ENCODE data around the gene CAMTA1.

Gene CAMTA1

DNA sequence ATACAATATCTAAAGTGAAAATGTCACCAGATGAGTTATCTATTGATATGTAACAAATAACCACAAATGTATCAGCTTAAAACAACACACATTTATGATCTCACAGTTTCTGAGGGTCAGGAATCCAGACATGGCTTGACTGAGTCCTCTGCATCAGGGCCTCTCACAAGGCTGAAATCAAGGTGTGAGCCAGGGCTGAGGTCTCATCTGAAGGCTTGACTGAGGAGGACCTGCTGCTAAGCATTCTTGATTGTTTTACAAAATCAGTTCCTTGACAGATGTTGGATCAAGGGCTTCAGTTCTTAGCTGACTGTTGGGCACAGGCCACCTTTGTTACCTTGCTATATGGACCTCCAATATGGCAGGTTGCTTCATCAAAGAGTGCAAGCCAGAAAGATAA, 483.7 kb downstream of the CAMTA1 start:
- Histone ChIP-seq H3K27me3 (replicated peaks; ENCODE audit: insufficient read depth, low read length) (peaks cover 81% of the 10 kb centered on the region), H3K79me2 (ENCODE audit: low read length) (no peaks in the 10 kb centered on the region), H3K4me3 (ENCODE audit: low read length) (no peak overlapping the region), H3K9me2 (replicated peaks; ENCODE audit: insufficient read depth, low read length) (no peaks in the 10 kb centered on the region), H3K9ac (ENCODE audit: low read length) (no peak overlapping the region), H3K9me3 (replicated peaks; ENCODE audit: insufficient read depth, low read length) (no peaks in the 10 kb centered on the region), H3K4me2 (ENCODE audit: low read depth, low read length) (no peak overlapping the region), H3F3A (ENCODE audit: insufficient read depth, low read length) (no peaks in the 10 kb centered on the region), H2AFZ (ENCODE audit: low read length) (no peak overlapping the region), H3K27ac (ENCODE audit: low read length) (no peak overlapping the region), H4K20me1 (ENCODE audit: insufficient read depth, low read length) (no peaks in the 10 kb centered on the region), H3K36me3 (replicated peaks; ENCODE audit: insufficient read depth, low read length) (no peaks in the 10 kb centered on the region), H3K4me1 (ENCODE audit: low read length) (no peaks in the 10 kb centered on the region)
- TF ChIP-seq EZH2phosphoT487 (IDR thresholded peaks at IDR 0.05; ENCODE audit: low read length) (no peak), EZH2 (optimal IDR thresholded peaks at IDR 0.05; ENCODE audit: low read depth, low read length) (no peak)
- TF ChIP-seq, protein P1, sequence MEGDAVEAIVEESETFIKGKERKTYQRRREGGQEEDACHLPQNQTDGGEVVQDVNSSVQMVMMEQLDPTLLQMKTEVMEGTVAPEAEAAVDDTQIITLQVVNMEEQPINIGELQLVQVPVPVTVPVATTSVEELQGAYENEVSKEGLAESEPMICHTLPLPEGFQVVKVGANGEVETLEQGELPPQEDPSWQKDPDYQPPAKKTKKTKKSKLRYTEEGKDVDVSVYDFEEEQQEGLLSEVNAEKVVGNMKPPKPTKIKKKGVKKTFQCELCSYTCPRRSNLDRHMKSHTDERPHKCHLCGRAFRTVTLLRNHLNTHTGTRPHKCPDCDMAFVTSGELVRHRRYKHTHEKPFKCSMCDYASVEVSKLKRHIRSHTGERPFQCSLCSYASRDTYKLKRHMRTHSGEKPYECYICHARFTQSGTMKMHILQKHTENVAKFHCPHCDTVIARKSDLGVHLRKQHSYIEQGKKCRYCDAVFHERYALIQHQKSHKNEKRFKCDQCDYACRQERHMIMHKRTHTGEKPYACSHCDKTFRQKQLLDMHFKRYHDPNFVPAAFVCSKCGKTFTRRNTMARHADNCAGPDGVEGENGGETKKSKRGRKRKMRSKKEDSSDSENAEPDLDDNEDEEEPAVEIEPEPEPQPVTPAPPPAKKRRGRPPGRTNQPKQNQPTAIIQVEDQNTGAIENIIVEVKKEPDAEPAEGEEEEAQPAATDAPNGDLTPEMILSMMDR (IDR thresholded peaks at IDR 0.05; ENCODE audit: low read length), result no peak
- no peak for DNase-seq

GRCh38 chr1:7269525-7269924, 484.3 kb downstream of the CAMTA1 start:
- DNase-seq, result no peak
- Histone ChIP-seq H2AFZ (ENCODE audit: low read length) (no peak overlapping the region), H4K20me1 (ENCODE audit: insufficient read depth, low read length) (no peaks in the 10 kb centered on the region), H3K79me2 (ENCODE audit: low read length) (no peaks in the 10 kb centered on the region), H3K9me2 (replicated peaks; ENCODE audit: insufficient read depth, low read length) (no peaks in the 10 kb centered on the region), H3K36me3 (replicated peaks; ENCODE audit: insufficient read depth, low read length) (no peaks in the 10 kb centered on the region), H3K27ac (ENCODE audit: low read length) (no peak overlapping the region), H3F3A (ENCODE audit: insufficient read depth, low read length) (no peaks in the 10 kb centered on the region), H3K27me3 (replicated peaks; ENCODE audit: insufficient read depth, low read length) (peaks cover 81% of the 10 kb centered on the region), H3K9me3 (replicated peaks; ENCODE audit: insufficient read depth, low read length) (no peaks in the 10 kb centered on the region), H3K4me1 (ENCODE audit: low read length) (no peaks in the 10 kb centered on the region), H3K4me2 (ENCODE audit: low read depth, low read length) (no peak overlapping the region), H3K4me3 (ENCODE audit: low read length) (no peak overlapping the region), H3K9ac (ENCODE audit: low read length) (no peak overlapping the region)
- TF ChIP-seq EZH2phosphoT487 (IDR thresholded peaks at IDR 0.05; ENCODE audit: low read length) (no peak), EZH2 (optimal IDR thresholded peaks at IDR 0.05; ENCODE audit: low read depth, low read length) (no peak)
- TF ChIP-seq, protein P1 (IDR thresholded peaks at IDR 0.05; ENCODE audit: low read length), result no peak

DNA sequence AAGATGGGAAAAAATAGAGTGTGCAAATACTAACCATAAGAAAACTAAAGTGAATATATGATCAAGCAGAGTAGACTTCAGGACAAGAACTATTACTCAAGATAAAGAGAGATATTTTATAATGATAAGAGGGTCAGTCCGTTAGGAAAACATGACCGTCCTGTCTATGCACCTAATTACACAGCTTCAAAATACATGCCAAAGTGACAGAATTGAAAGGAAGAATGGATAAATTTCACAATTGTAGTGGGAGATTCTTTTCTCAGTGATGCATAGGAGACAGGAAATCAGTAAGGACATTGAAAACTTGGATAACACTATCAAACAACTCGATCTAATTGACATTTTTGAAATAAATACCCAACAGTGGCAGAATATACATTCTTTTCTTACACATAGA, 489.0 kb downstream of the CAMTA1 start:
- Histone ChIP-seq H3K4me1 (ENCODE audit: low read length) (no peaks in the 10 kb centered on the region), H3K27me3 (replicated peaks; ENCODE audit: insufficient read depth, low read length) (peaks cover 86% of the 10 kb centered on the region), H3K4me2 (ENCODE audit: low read depth, low read length) (no peak overlapping the region), H2AFZ (ENCODE audit: low read length) (no peak overlapping the region), H3F3A (ENCODE audit: insufficient read depth, low read length) (no peaks in the 10 kb centered on the region), H3K9me3 (replicated peaks; ENCODE audit: insufficient read depth, low read length) (no peaks in the 10 kb centered on the region), H3K4me3 (ENCODE audit: low read length) (no peak overlapping the region), H3K27ac (ENCODE audit: low read length) (no peak overlapping the region), H3K79me2 (ENCODE audit: low read length) (no peaks in the 10 kb centered on the region), H3K9me2 (replicated peaks; ENCODE audit: insufficient read depth, low read length) (no peaks in the 10 kb centered on the region), H4K20me1 (ENCODE audit: insufficient read depth, low read length) (no peaks in the 10 kb centered on the region), H3K9ac (ENCODE audit: low read length) (no peak overlapping the region), H3K36me3 (replicated peaks; ENCODE audit: insufficient read depth, low read length) (no peaks in the 10 kb centered on the region)
- no peak for TF ChIP-seq EZH2phosphoT487 (IDR thresholded peaks at IDR 0.05; ENCODE audit: low read length)
- TF ChIP-seq, protein P1 (IDR thresholded peaks at IDR 0.05; ENCODE audit: low read length), result no peak
- TF ChIP-seq EZH2 (optimal IDR thresholded peaks at IDR 0.05; ENCODE audit: low read depth, low read length), result no peak
- DNase-seq, result no peak
